HEK293T (cell line): Measurements from ENCODE around the gene TBC1D1.

Experiments
- BHLHE40 ChIP-seq: fragments of 450-650 bp; IDR thresholded peaks from 2 replicates; pipeline ENCODE4 v1.6.1; 2016; ENCODE audit warnings: mild to moderate bottlenecking, moderate library complexity, borderline replicate concordance
- CTBP1 ChIP-seq: fragments of 450-650 bp; IDR thresholded peaks from 2 replicates; pipeline ENCODE4 v1.6.1; 2016; ENCODE audit warnings: borderline replicate concordance
- ELF4 ChIP-seq: fragments of 450-650 bp; IDR thresholded peaks from 2 replicates; pipeline ENCODE4 v1.6.1; 2017; ENCODE audit warnings: antibody characterized with exemption
- FOXA1 ChIP-seq: fragments of 450-650 bp; IDR thresholded peaks from 2 replicates; pipeline ENCODE4 v1.6.1; 2016; ENCODE audit warnings: mild to moderate bottlenecking
- FOXK2 ChIP-seq: fragments of 450-650 bp; IDR thresholded peaks from 2 replicates; pipeline ENCODE4 v1.6.1; 2016; ENCODE audit warnings: mild to moderate bottlenecking
- FOXM1 ChIP-seq: fragments of 450-650 bp; IDR thresholded peaks from 2 replicates; pipeline ENCODE4 v1.6.1; 2017; ENCODE audit warnings: mild to moderate bottlenecking, borderline replicate concordance
- L3MBTL2 ChIP-seq: fragments of 450-650 bp; conservative IDR thresholded peaks from 2 replicates; pipeline ENCODE4 v1.6.1; 2016; ENCODE audit warnings: mild to moderate bottlenecking
- LEF1 ChIP-seq: fragments of 450-650 bp; IDR thresholded peaks from 2 replicates; pipeline ENCODE4 v1.6.1; 2017; ENCODE audit warnings: mild to moderate bottlenecking, borderline replicate concordance
- NFRKB ChIP-seq: fragments of 450-650 bp; IDR thresholded peaks from 2 replicates; pipeline ENCODE4 v1.6.1; 2016; ENCODE audit warnings: mild to moderate bottlenecking, moderate library complexity
- SP1 ChIP-seq: fragments of 450-650 bp; IDR thresholded peaks from 2 replicates; pipeline ENCODE4 v1.6.1; 2017
- SUZ12 ChIP-seq: fragments of 450-650 bp; IDR thresholded peaks from 2 replicates; pipeline ENCODE4 v1.6.1; 2016; ENCODE audit warnings: mild to moderate bottlenecking
- TARDBP ChIP-seq: fragments of 450-650 bp; IDR thresholded peaks from 2 replicates; pipeline ENCODE4 v1.6.1; 2016
- ZNF384 ChIP-seq: fragments of 450-650 bp; IDR thresholded peaks from 2 replicates; pipeline ENCODE4 v1.6.1; 2016
- TF ChIP-seq, protein P1 (sequence below): fragments of 450-650 bp; IDR thresholded peaks from 2 replicates; pipeline ENCODE4 v1.6.1; 2016

DNA sequence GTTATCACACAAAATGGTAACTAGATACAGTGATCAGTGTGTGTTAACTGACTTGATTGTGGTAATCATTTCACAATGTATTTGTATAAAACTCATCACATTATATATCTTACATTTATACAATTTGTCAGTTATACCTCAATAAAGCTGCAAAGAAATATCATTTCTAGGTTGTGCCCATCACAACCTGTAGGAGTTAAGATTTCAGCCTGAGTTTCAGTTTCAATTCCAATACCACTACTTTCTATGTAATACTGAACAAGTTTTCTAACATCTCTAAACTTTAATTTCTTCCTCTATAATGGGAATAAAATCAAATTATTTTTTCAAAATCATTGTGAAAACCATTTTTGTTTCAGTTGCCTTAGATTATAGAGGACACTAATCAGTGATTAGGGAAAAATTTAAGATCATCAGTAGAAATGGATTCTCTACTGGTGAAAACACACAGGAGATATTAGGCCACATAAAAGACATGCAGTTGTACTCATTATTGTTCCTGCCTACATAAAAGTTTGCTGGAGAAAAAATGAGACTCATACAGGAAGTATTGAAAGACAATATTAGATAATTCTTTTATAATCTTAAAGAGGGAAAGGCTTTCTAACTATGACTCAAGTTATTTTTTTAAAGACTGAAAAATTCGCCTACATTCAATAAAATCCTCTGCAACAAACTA, 18.4 kb upstream of the TBC1D1 start:
- no peak for TF ChIP-seq FOXK2
- TF ChIP-seq BHLHE40: no peak
- no peak for TF ChIP-seq SUZ12
- no peak for TF ChIP-seq FOXM1
- TF ChIP-seq ZNF384: no peak
- TF ChIP-seq LEF1: no peak
- no peak for TF ChIP-seq CTBP1
- TF ChIP-seq ELF4: no peak
- TF ChIP-seq SP1: no peak
- no peak for TF ChIP-seq FOXA1
- TF ChIP-seq, protein P1, sequence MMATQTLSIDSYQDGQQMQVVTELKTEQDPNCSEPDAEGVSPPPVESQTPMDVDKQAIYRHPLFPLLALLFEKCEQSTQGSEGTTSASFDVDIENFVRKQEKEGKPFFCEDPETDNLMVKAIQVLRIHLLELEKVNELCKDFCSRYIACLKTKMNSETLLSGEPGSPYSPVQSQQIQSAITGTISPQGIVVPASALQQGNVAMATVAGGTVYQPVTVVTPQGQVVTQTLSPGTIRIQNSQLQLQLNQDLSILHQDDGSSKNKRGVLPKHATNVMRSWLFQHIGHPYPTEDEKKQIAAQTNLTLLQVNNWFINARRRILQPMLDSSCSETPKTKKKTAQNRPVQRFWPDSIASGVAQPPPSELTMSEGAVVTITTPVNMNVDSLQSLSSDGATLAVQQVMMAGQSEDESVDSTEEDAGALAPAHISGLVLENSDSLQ: no peak
- TF ChIP-seq L3MBTL2: no peak
- no peak for TF ChIP-seq NFRKB
- no peak for TF ChIP-seq TARDBP
